Measurements from ENCODE around the gene SLC13A3. TPM values are rescaled to one million over a fixed set of nuclear protein-coding genes. Genes with fewer than 3 reads are reported as not detected.

The SLC13A3 gene
- total RNA-seq, 1 donor, result 4.3 TPM

DNA sequence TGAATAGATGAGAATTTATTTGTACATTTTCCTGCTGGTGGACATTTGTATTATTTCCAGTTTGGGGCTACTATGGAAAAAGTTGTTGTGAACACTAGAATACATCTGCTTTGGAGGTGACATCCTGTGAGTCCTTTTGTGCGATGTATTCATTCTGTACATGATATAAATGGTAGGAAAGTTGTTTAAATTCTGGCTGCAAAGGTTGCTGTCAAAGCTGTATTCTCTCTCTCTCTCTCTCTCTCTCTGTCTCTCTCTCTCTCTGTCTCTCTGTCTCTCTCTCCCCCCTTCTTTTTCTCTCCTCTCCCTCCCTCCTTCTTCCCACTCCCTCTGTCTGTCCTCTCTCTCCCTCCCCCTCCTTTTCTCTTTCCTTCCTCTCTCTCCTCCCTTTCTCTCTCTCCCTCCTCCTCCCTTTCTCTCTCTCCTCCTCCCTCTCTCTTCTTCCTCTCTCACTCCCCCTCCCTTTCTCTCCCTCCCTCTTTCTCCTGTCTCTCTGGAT is 25.3 kb downstream of the SLC13A3 start:
- no peak overlapping the region for H3K4me3 ChIP-seq (ENCODE audit: low read depth, low read length)
- no peak for DNase-seq (ENCODE audit: low read depth)
- TF ChIP-seq CTCF (IDR thresholded peaks at IDR 0.05; ENCODE audit: insufficient read depth, low read depth, low read length), result no peak

DNA sequence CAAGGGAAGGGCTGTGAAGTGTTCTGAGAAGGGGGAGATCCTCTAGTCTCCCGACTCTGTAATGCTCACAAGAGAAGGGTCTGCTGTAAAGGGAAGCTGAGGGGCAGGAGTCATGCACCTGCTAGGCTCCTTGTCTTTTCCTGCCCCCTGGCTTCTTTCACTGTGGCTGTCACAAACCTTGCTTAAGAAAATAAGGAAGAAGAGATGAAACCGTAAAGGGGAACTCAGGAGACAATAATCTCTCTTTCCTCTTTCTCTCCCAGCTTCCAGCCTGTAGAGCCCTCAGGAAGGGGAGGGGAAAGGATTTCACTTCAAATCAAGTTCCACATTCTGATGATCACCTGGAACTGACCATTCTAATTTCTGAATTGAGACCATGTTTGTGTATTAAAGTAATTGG is 26.3 kb downstream of the SLC13A3 start:
- DNase-seq (ENCODE audit: low read depth), result no peak
- no peak for TF ChIP-seq CTCF (IDR thresholded peaks at IDR 0.05; ENCODE audit: insufficient read depth, low read depth, low read length)
- no peak overlapping the region for H3K4me3 ChIP-seq (ENCODE audit: low read depth, low read length)

DNA sequence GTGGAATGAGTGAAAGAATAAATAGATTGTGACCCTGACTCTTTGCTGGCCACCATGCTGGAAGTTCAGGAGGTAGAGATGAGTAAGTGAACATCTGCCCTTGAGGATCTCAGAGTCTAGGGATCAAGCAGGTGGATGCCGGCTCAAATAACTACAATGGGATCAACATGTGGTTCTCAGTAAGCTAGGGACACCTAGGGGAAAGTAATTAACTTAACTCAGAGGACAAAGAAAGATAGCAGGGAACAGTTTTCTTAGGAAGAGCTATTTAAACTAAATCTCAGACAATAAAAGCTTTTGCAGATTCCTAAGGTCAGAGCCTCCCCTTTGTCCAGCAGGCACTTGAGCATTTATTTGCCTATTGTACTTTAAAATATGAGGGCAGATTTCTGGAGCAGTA is 29.1 kb downstream of the SLC13A3 start:
- TF ChIP-seq CTCF (IDR thresholded peaks at IDR 0.05; ENCODE audit: insufficient read depth, low read depth, low read length), result no peak
- no peak overlapping the region for H3K4me3 ChIP-seq (ENCODE audit: low read depth, low read length)
- DNase-seq (ENCODE audit: low read depth), result no peak

- DNase-seq (ENCODE audit: low read depth), result peak; percentile 50
- H3K4me3 ChIP-seq (ENCODE audit: low read depth, low read length), result no peak overlapping the region
- TF ChIP-seq CTCF (IDR thresholded peaks at IDR 0.05; ENCODE audit: insufficient read depth, low read depth, low read length), result no peak
These were observed 29.8 kb downstream of the SLC13A3 start for GRCh38 chr20:46621492-46621891.

GRCh38 chr20:46619445-46619844 is 31.8 kb downstream of the SLC13A3 start:
- no peak overlapping the region for H3K4me3 ChIP-seq (ENCODE audit: low read depth, low read length)
- TF ChIP-seq CTCF (IDR thresholded peaks at IDR 0.05; ENCODE audit: insufficient read depth, low read depth, low read length), result no peak
- DNase-seq (ENCODE audit: low read depth), result no peak

- no peak overlapping the region for H3K4me3 ChIP-seq (ENCODE audit: low read depth, low read length)
- DNase-seq (ENCODE audit: low read depth), result no peak
- TF ChIP-seq CTCF (IDR thresholded peaks at IDR 0.05; ENCODE audit: insufficient read depth, low read depth, low read length), result no peak
These were observed 32.8 kb downstream of the SLC13A3 start for GRCh38 chr20:46618316-46619100.
